NCI-H1417 (cell line): ENCODE data around the gene MSGN1.

Source experiments
- DNase-seq, 3 experiments: peaks; one replicate each; lab custom pipeline; 2025; lab: John Stamatoyannopoulos, UW

MSGN1 gene

DNA sequence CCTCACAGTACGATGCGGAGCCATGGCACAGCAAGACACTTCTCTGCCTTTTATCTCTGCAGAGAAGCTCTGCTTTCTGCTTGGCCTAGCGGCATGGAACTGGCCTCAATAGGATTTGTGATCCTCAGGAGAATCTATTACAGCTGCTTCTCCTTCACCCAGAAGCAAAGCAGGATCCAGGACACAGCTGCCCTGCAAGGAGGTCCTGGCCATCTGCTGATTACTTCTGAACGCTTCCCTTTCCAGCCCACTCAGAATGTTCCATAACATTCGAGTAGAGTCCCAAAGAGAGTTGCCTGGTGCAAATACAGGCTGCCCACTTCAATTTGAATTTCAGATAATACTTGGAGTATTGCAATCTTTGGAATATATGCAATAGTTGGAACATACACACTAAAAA lies 33.0 kb downstream of the MSGN1 start:
- DNase-seq: no peak

- no peak for DNase-seq
Observed at GRCh38 chr2:17850151-17850550, 33.9 kb downstream of the MSGN1 start.

GRCh38 chr2:17851731-17852585 lies 35.7 kb downstream of the MSGN1 start:
- peak; percentile 27 to 68 (median 63) for DNase-seq

- no peak for DNase-seq
Observed at GRCh38 chr2:17853799-17854198, 37.5 kb downstream of the MSGN1 start.

GRCh38 chr2:17857021-17857420 lies 40.8 kb downstream of the MSGN1 start:
- DNase-seq: peak in 1 of 3 experiments; percentile 41

GRCh38 chr2:17858064-17858463 lies 41.8 kb downstream of the MSGN1 start:
- no peak for DNase-seq

- DNase-seq: no peak
Observed at GRCh38 chr2:17863539-17863938, 47.3 kb downstream of the MSGN1 start.

- DNase-seq: no peak
Observed at GRCh38 chr2:17864676-17865075, 48.4 kb downstream of the MSGN1 start.

DNA sequence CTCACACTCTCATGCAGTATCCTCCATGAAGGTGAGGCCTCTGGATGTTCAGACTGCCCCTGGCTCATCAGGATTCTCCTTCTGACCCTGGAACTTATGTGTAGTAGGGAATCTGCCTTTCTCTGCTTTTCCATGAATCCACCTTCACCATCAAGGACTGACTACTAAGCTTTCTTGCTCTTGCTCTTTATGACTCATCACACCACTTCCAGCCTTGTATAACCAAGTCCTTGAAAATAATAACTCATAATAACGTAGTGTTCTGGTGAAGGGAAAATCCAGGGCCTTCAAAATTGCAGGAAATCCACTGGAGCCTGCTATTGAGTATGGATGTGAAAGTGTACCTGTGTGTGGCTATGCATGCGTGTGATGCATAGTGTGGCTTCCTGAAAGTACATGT lies 50.9 kb downstream of the MSGN1 start:
- no peak for DNase-seq
